ENCODE data around the gene C4BPA.

DNA sequence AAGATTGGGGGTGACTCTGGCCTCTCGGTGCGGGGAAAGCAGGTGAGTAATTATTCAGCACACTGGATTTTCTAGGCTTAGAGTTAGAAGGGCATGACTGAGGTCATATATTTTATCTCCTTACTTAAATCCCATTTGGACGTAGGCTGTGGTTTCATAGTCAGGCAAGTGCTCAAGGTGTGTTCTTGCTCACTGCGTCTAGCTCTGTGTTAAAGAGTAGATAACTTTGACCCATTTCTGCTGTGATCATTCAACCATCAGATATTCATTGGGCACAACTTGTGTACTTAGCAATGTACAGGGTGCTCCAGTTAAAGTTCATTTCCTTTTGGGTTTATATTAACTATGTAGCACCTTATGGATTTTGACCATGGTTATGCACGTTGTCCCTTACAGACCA is 36.4 kb upstream of the C4BPA start:
- TF ChIP-seq ARNT (IDR thresholded peaks at IDR 0.05), result no peak
- TF ChIP-seq ELF4 (IDR thresholded peaks at IDR 0.05), result no peak
- TF ChIP-seq NFRKB (IDR thresholded peaks at IDR 0.05), result no peak
- TF ChIP-seq ZNF384 (IDR thresholded peaks at IDR 0.05), result no peak
- no peak for TF ChIP-seq SUZ12 (IDR thresholded peaks at IDR 0.05)
- no peak for TF ChIP-seq FOXA1 (IDR thresholded peaks at IDR 0.05)
- TF ChIP-seq, protein P1, sequence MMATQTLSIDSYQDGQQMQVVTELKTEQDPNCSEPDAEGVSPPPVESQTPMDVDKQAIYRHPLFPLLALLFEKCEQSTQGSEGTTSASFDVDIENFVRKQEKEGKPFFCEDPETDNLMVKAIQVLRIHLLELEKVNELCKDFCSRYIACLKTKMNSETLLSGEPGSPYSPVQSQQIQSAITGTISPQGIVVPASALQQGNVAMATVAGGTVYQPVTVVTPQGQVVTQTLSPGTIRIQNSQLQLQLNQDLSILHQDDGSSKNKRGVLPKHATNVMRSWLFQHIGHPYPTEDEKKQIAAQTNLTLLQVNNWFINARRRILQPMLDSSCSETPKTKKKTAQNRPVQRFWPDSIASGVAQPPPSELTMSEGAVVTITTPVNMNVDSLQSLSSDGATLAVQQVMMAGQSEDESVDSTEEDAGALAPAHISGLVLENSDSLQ (IDR thresholded peaks at IDR 0.05), result no peak
- no peak for TF ChIP-seq HDGF (IDR thresholded peaks at IDR 0.05; ENCODE audit: borderline replicate concordance)
- TF ChIP-seq BHLHE40 (IDR thresholded peaks at IDR 0.05; ENCODE audit: borderline replicate concordance), result no peak
- TF ChIP-seq FOXM1 (IDR thresholded peaks at IDR 0.05; ENCODE audit: borderline replicate concordance), result no peak
- no peak for TF ChIP-seq SP1 (IDR thresholded peaks at IDR 0.05)
- TF ChIP-seq FOXK2 (IDR thresholded peaks at IDR 0.05), result no peak
- TF ChIP-seq CTBP1 (IDR thresholded peaks at IDR 0.05; ENCODE audit: borderline replicate concordance), result no peak
